ENCODE data around the gene KBTBD4. TPM values are rescaled to one million over a fixed set of nuclear protein-coding genes. Genes with fewer than 3 reads are reported as not detected.
A peak's percentile ranks its signal among the peaks of the same experiment; 100 is the strongest.

Gene KBTBD4
- total and polyA plus RNA-seq, 2 of the 13 experiments (the other 11 are each of a cell fraction or from before 2014, with no cell fraction given) = 8.5 to 12.8 TPM

GRCh38 chr11:47552566-47553405 is 26.0 kb downstream of the KBTBD4 start, which contains the start of gene CELF1 (continued):
- no peak; the same call in 1 of the 2 replicates for TF ChIP-seq ZNF280D (CRISPR knock-in tag; IDR thresholded peaks at IDR 0.05)
- no peak for TF ChIP-seq KDM1A (CRISPR knock-in tag; IDR thresholded peaks at IDR 0.05)
- TF ChIP-seq SMAD1 (CRISPR knock-in tag; IDR thresholded peaks at IDR 0.05; ENCODE audit: borderline replicate concordance, low read depth) = no peak
- no peak for TF ChIP-seq ZNF367 (CRISPR knock-in tag; IDR thresholded peaks at IDR 0.05; ENCODE audit: borderline replicate concordance)
- TF ChIP-seq CCDC6 (CRISPR knock-in tag; IDR thresholded peaks at IDR 0.05) = peak; percentile 75
- TF ChIP-seq ZNF350 (CRISPR knock-in tag; IDR thresholded peaks at IDR 0.05; ENCODE audit: borderline replicate concordance, low read depth) = peak; percentile 52; the same call in 1 of the 2 replicates
- TF ChIP-seq MED8 (CRISPR knock-in tag; IDR thresholded peaks at IDR 0.05; ENCODE audit: insufficient replicate concordance) = peak; percentile 30
- no peak for TF ChIP-seq SSRP1 (CRISPR knock-in tag; IDR thresholded peaks at IDR 0.05)
- TF ChIP-seq PRMT3 (CRISPR knock-in tag; IDR thresholded peaks at IDR 0.05; ENCODE audit: borderline replicate concordance, low read depth) = no peak
- peak; percentile 31; the same call in 1 of the 2 replicates for TF ChIP-seq HCFC1 (IDR thresholded peaks at IDR 0.05; ENCODE audit: low read depth, low read length)
- TF ChIP-seq MEF2D (CRISPR knock-in tag; IDR thresholded peaks at IDR 0.05) = no peak; the same call in none of the 2 replicates
- peak; percentile 53; the same call in 1 of the 2 replicates for TF ChIP-seq MAF1 (CRISPR knock-in tag; IDR thresholded peaks at IDR 0.05; ENCODE audit: borderline replicate concordance)
- no peak for TF ChIP-seq RNF2 (conservative IDR thresholded peaks at IDR 0.05; ENCODE audit: low read depth)
- TF ChIP-seq SAP130 (CRISPR knock-in tag; IDR thresholded peaks at IDR 0.05; ENCODE audit: low read depth) = peak; percentile 86
- peak; percentile 93 for TF ChIP-seq XRCC5 (optimal IDR thresholded peaks at IDR 0.05; ENCODE audit: low read length)
- TF ChIP-seq THYN1 (CRISPR knock-in tag; IDR thresholded peaks at IDR 0.05; ENCODE audit: borderline replicate concordance, low read depth) = no peak
- no peak; the same call in 1 of the 2 replicates for TF ChIP-seq ZNF431 (CRISPR knock-in tag; IDR thresholded peaks at IDR 0.05; ENCODE audit: borderline replicate concordance, low read depth)
- TF ChIP-seq SRSF1 (optimal IDR thresholded peaks at IDR 0.05; ENCODE audit: low read depth, low read length) = peak; percentile 57
- TF ChIP-seq GLI4 (CRISPR knock-in tag; IDR thresholded peaks at IDR 0.05; ENCODE audit: borderline replicate concordance) = no peak
- TF ChIP-seq HMGXB4 (CRISPR knock-in tag; IDR thresholded peaks at IDR 0.05; ENCODE audit: borderline replicate concordance in 1 of 2, low read depth in 1 of 2) = peak; percentile 71 to 80; a peak in 3 of 4 replicates
